Hepatocyte (in vitro differentiated cells): ENCODE measurements around the gene UNC13A. TPM values are rescaled to one million over a fixed set of nuclear protein-coding genes. Genes with fewer than 3 reads are reported as not detected.
A peak's percentile ranks its signal among the peaks of the same experiment; 100 is the strongest.
"Not testable (repeated sequence)": the region's sequence is repeated elsewhere in the genome, so short reads cannot be mapped to it uniquely, and the experiment has no call there.

ENCODE experiments used
- DNase-seq: peaks from one replicate; pipeline ENCODE4 v3.0.0-alpha.2; 2016; ENCODE audit warnings: low spot score
- H2AFZ ChIP-seq: fragments of 200-600 bp; sonication (generic); 2 replicates; pipeline ENCODE4 v1.6.0; 2016; ENCODE audit warnings: antibody characterized with exemption, mild to moderate bottlenecking
- H3K27ac ChIP-seq: fragments of 200-600 bp; sonication (generic); 2 replicates; pipeline ENCODE4 v1.5.1; 2016; ENCODE audit warnings: mild to moderate bottlenecking
- H3K27me3 ChIP-seq: fragments of 200-600 bp; sonication (generic); 2 replicates; pipeline ENCODE4 v1.6.1; 2016
- H3K36me3 ChIP-seq: fragments of 200-600 bp; sonication (generic); replicated peaks from 2 replicates; pipeline ENCODE4 v1.5.1; 2016; ENCODE audit warnings: low read depth; ENCODE audit not compliant: insufficient read depth
- H3K4me1 ChIP-seq: fragments of 200-600 bp; sonication (generic); 2 replicates; pipeline ENCODE4 v1.5.1; 2016; ENCODE audit warnings: mild to moderate bottlenecking, moderate library complexity; ENCODE audit not compliant: insufficient read depth
- H3K4me2 ChIP-seq: fragments of 200-600 bp; sonication (generic); 2 replicates; pipeline ENCODE4 v1.6.0; 2016
- H3K4me3 ChIP-seq: fragments of 200-600 bp; sonication (generic); 2 replicates; pipeline ENCODE4 v1.5.1; 2016; ENCODE audit warnings: mild to moderate bottlenecking
- H3K79me2 ChIP-seq: fragments of 200-600 bp; sonication (generic); 2 replicates; pipeline ENCODE4 v1.6.0; 2017; ENCODE audit warnings: mild to moderate bottlenecking
- H3K9me2 ChIP-seq: fragments of 200-600 bp; sonication (generic); replicated peaks from 2 replicates; pipeline ENCODE4 v1.6.0; 2017; ENCODE audit warnings: mild to moderate bottlenecking; ENCODE audit not compliant: insufficient read depth
- H3K9me3 ChIP-seq: fragments of 200-600 bp; sonication (generic); 2 replicates; pipeline ENCODE4 v1.5.1; 2016; ENCODE audit warnings: low read depth, mild to moderate bottlenecking
- H4K20me1 ChIP-seq: fragments of 200-600 bp; sonication (generic); 2 replicates; pipeline ENCODE4 v1.6.0; 2016; ENCODE audit warnings: mild to moderate bottlenecking; ENCODE audit not compliant: insufficient read depth, poor library complexity, severe bottlenecking
- EZH2 ChIP-seq: fragments of 200-600 bp; sonication (generic); IDR thresholded peaks from 2 replicates; pipeline ENCODE4 v1.6.1; 2016; ENCODE audit warnings: antibody characterized with exemption, mild to moderate bottlenecking, borderline replicate concordance
- EZH2phosphoT487 ChIP-seq: fragments of 200-600 bp; sonication (generic); IDR thresholded peaks from one replicate; pipeline ENCODE4 v1.6.1; 2018; ENCODE audit warnings: antibody characterized with exemption, mild to moderate bottlenecking, low read depth, moderate library complexity; ENCODE audit not compliant: unreplicated experiment, severe bottlenecking
- WGBS: methylation state at CpG from one replicate; pipeline ENCODE4 v1.1.6; 2016; ENCODE audit warnings: low lambda C conversion rate; ENCODE audit errors: missing lambda C conversion rate; 5-methylcytosine and 5-hydroxymethylcytosine counted together
- polyA plus RNA-seq: library from polyadenylated mRNA; unstranded; fragments of >200 nt; fragmentation: Nextera tagmentation; extraction: Ambion mirVana; gene quantifications from 2 replicates; pipeline ENCODE4 v1.2.1, GENCODE V29; 2016
- total RNA-seq: library from RNA; depleted of rRNA; stranded (reverse); fragments of >200 nt; gene quantifications from 2 replicates; pipeline ENCODE4 v1.2.3, GENCODE V29; 2014
- TF ChIP-seq, protein P1 (sequence below): fragments of 200-600 bp; sonication (generic); IDR thresholded peaks from 2 replicates; pipeline ENCODE4 v1.5.1; 2016; ENCODE audit warnings: antibody characterized with exemption, mild to moderate bottlenecking; ENCODE audit not compliant: poor library complexity

The UNC13A gene
- total and polyA plus RNA-seq, 2 experiments from 2014 or later: 0.10 TPM; not detected in 1

DNA sequence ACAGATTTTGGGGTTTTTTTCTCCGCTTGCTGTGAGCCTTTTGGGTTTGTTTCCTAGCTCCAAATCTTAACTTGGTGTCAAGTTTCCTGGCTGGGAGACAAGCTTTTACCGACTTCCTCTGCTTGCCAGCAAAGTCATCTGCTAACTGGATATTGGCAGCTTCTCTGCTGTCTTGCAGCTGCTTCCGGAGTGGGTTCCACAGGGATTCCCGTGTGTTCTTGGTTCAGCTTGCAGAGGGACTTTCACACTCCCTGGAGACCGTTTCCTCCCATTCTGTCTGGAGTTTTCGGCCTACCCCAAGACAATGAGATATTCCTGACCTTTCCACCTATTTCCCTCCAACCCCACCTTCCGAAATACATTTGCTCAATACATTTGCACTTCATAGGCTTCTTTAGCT lies 134.9 kb downstream of the UNC13A start:
- no peak for DNase-seq
- Histone ChIP-seq H2AFZ (no peak overlapping the region), H4K20me1 (no peaks in the 10 kb centered on the region), H3K4me1 (no peaks in the 10 kb centered on the region), H3K27ac (peak overlapping the region; percentile 31), H3K4me3 (no peak overlapping the region), H3K27me3 (no peaks in the 10 kb centered on the region), H3K4me2 (no peak overlapping the region), H3K36me3 (no peaks in the 10 kb centered on the region), H3K9me3 (no peaks in the 10 kb centered on the region), H3K9me2 (no peaks in the 10 kb centered on the region), H3K79me2 (peaks cover 14% of the 10 kb centered on the region)
- WGBS: 55% methylated on average over 7 of the region's 7 CpGs
- no peak for TF ChIP-seq EZH2phosphoT487
- no peak for TF ChIP-seq EZH2
- TF ChIP-seq, protein P1, sequence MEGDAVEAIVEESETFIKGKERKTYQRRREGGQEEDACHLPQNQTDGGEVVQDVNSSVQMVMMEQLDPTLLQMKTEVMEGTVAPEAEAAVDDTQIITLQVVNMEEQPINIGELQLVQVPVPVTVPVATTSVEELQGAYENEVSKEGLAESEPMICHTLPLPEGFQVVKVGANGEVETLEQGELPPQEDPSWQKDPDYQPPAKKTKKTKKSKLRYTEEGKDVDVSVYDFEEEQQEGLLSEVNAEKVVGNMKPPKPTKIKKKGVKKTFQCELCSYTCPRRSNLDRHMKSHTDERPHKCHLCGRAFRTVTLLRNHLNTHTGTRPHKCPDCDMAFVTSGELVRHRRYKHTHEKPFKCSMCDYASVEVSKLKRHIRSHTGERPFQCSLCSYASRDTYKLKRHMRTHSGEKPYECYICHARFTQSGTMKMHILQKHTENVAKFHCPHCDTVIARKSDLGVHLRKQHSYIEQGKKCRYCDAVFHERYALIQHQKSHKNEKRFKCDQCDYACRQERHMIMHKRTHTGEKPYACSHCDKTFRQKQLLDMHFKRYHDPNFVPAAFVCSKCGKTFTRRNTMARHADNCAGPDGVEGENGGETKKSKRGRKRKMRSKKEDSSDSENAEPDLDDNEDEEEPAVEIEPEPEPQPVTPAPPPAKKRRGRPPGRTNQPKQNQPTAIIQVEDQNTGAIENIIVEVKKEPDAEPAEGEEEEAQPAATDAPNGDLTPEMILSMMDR: no peak

DNA sequence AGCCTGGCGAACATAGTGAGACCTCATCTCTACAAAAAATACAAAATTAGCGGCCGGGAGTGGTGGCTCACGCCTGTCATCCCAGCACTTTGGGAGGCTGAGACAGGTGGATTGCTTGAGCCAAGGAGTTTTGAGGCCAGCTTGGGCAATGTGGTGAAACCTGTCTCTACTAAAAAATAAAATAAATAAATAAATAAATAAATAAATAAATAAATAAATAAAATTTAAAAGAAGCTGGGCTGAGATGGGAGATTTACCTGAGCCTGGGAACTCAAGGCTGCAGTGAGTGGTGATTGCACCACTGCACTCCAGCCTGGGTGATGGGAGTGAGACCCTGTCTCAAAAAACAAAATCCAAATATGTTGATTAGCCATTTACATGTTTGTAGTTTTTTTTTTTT lies 135.4 kb downstream of the UNC13A start:
- H4K20me1 ChIP-seq, H3K36me3 ChIP-seq, H3K4me3 ChIP-seq, H3K27me3 ChIP-seq, H3K4me2 ChIP-seq, H3K27ac ChIP-seq, H2AFZ ChIP-seq, DNase-seq, H3K4me1 ChIP-seq, H3K9me3 ChIP-seq, H3K9me2 ChIP-seq: not testable (repeated sequence)
- H3K79me2 ChIP-seq: peaks cover 13% of the 10 kb centered on the region
- WGBS: 95% methylated on average over 4 of the region's 4 CpGs

Other genes with a start within 250 kb of the UNC13A start
- 1.0 and 1.2 TPM in 2 replicates for gene TMEM221, start 239.7 kb downstream of the UNC13A start, total RNA-seq
- gene TMEM221, start 239.7 kb downstream of the UNC13A start, polyA plus RNA-seq: 2.0 and 2.5 TPM in 2 replicates
- gene NXNL1, start 227.4 kb downstream of the UNC13A start, total RNA-seq: not detected in 2 replicates
- 0.17 TPM in 1 of 2 replicates, not detected in the other for gene NXNL1, start 227.4 kb downstream of the UNC13A start, polyA plus RNA-seq
- gene SLC27A1, start 217.8 kb downstream of the UNC13A start, total RNA-seq: 6.2 and 8.7 TPM in 2 replicates
- gene SLC27A1, start 217.8 kb downstream of the UNC13A start, polyA plus RNA-seq: 8.6 and 10.9 TPM in 2 replicates
- 89.9 and 94.4 TPM in 2 replicates for gene PGLS, start 176.7 kb downstream of the UNC13A start, total RNA-seq
- 98.7 and 122 TPM in 2 replicates for gene PGLS, start 176.7 kb downstream of the UNC13A start, polyA plus RNA-seq
- 55.4 and 61.3 TPM in 2 replicates for gene COLGALT1, start 132.7 kb downstream of the UNC13A start, total RNA-seq
- gene COLGALT1, start 132.7 kb downstream of the UNC13A start, polyA plus RNA-seq: 54.9 and 58.9 TPM in 2 replicates
- 7.7 and 9.5 TPM in 2 replicates for gene MAP1S, start 31.1 kb upstream of the UNC13A start, total RNA-seq
- gene MAP1S, start 31.1 kb upstream of the UNC13A start, polyA plus RNA-seq: 37.1 and 52.7 TPM in 2 replicates
- gene FCHO1, start 63.1 kb upstream of the UNC13A start, total RNA-seq: 2.1 and 2.2 TPM in 2 replicates
- gene FCHO1, start 63.1 kb upstream of the UNC13A start, polyA plus RNA-seq: 1.9 and 2.3 TPM in 2 replicates
- 19.1 and 22.6 TPM in 2 replicates for gene B3GNT3, start 106.8 kb upstream of the UNC13A start, total RNA-seq
- gene B3GNT3, start 106.8 kb upstream of the UNC13A start, polyA plus RNA-seq: 14.6 and 16.7 TPM in 2 replicates
- gene INSL3, start 133.2 kb upstream of the UNC13A start, total RNA-seq: not detected in 2 replicates
- 0.21 and 0.35 TPM in 2 replicates for gene INSL3, start 133.2 kb upstream of the UNC13A start, polyA plus RNA-seq
- gene JAK3, start 159.6 kb upstream of the UNC13A start, total RNA-seq: 2.2 and 3.2 TPM in 2 replicates
- 3.0 and 3.6 TPM in 2 replicates for gene JAK3, start 159.6 kb upstream of the UNC13A start, polyA plus RNA-seq
- gene RPL18A, start 171.6 kb upstream of the UNC13A start, total RNA-seq: 646 and 823 TPM in 2 replicates
- gene RPL18A, start 171.6 kb upstream of the UNC13A start, polyA plus RNA-seq: 1,069 and 1,114 TPM in 2 replicates
- 0.03 TPM in 1 of 2 replicates, not detected in the other for gene SLC5A5, start 183.6 kb upstream of the UNC13A start, total RNA-seq
- gene SLC5A5, start 183.6 kb upstream of the UNC13A start, polyA plus RNA-seq: not detected in 2 replicates
- 19.4 and 25.4 TPM in 2 replicates for gene CCDC124, start 244.7 kb upstream of the UNC13A start, total RNA-seq
- gene CCDC124, start 244.7 kb upstream of the UNC13A start, polyA plus RNA-seq: 97.7 and 105 TPM in 2 replicates